Endothelial cell of hepatic sinusoid (primary cell): ENCODE results near the gene AWAT2.

ENCODE experiments used
- in situ Hi-C: cut with HindIII; loops from 2 replicates; pipeline ENCODE4 v1.10.0; 2017; ENCODE audit warnings: low sequenced_read_pairs

The AWAT2 gene

DNA sequence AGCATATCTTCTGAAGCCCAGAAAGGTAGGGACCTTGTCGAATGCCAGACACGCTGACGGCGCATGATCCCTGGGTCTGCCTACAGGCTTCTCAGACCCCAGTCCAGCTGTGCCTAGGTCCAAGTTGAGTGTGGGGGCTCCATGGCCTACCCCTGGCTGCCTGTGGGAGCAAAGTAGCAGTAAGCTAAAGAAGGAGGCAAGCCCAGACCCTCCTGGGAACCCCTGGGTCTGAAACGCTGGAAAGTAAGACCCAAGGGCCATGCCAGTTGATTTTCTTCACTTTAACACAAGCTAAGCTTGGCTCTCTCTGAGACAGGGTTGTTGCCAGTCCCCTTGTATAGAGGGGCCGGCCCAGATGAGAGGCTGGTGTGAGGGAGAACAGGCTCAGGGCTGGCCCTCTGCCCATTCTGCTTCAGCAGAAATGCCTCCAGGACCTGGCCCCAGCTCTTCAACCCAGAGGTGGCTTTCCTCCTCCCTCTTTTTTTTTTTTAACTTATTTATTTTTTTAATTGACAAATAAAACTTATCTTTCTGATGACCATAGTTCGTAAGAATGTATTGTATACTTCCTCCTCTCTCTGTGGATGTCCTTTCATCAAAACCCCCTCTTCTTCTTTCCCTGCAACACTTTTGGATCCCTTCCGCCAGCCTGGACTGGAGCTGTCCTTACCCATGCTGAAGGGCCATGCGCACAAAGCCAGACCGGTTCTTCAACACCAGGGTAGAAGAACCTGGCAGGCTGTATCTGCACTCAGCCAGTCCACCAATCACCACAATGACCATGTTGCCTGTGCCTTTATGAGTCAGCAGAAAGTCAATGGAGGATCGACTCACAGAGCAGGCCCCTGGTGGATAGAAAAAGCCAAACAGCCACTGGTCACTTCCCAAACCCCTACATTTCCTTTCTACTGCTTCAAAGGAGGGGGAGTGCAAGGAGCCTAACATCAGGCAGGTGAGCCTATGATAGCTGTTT, 7.1 kb downstream of the AWAT2 start:
- in situ Hi-C loops = loop anchor here (5.0 kb wide), 1 partner anchor 45 kb away; no protein-coding TSS in a partner anchor

DNA sequence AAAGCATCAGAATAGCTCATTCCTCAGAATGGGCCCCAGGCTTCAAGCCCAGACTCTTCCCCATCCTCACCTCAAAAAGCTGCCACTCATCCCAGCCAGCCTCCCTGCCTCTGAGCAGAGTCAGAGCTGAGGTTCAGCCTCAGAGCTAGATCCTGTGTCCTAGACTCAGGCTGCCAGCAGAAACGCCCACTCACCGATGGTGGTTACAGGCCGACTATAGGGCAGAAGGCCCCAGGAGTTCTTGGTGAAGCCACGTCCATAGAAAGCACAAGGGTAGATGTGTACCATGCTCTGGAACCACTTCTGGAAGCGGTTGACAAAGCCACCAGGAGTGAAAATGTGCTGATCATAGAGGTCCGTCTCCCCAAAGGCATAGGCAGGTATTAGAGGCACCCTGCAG, 7.7 kb downstream of the AWAT2 start:
- in situ Hi-C loops = loop anchor here (5.0 kb wide), 1 partner anchor 45 kb away; no protein-coding TSS in a partner anchor

DNA sequence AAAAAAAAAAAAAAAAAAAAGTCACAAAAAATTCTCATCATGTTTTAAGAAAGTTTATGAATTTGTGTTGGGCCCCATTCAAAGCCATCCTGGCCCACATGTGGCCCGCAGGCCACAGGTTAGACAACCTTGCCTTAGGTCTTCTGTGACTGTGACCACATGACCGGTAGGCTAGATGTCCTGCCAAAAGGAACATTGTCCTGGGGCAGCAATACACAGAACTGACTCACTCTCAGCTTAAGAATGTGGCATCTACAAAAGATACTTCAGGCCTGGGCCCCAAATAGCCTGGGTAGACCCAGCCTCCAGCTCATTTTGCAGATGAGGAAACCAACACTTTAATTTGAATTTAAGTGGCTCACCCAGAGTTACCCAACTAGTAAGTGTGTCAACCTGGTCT, 10.0 kb downstream of the AWAT2 start:
- in situ Hi-C loops = loop anchor here (5.0 kb wide), 1 partner anchor 48 kb away; no protein-coding TSS in a partner anchor

DNA sequence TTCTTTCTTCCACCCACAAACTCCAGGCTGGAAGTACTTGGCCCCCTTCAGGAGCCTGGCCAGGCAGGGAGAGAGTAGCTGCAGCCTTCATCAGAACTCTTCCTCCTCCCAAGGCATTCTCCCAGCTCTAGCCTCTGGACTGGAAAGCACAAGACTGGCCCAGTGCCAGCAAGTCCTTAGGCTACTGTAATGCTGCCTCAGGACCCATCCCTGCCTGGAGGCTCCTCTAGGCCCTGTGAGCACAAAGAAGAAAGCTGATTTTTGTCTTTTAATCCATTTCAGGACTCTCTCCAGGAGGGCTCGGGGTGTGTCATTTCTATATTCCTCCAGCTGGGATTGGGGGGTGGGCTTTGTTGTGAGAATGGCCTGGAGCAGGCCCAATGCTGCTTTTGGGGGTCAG, 10.8 kb downstream of the AWAT2 start:
- in situ Hi-C loops = no loop called here

DNA sequence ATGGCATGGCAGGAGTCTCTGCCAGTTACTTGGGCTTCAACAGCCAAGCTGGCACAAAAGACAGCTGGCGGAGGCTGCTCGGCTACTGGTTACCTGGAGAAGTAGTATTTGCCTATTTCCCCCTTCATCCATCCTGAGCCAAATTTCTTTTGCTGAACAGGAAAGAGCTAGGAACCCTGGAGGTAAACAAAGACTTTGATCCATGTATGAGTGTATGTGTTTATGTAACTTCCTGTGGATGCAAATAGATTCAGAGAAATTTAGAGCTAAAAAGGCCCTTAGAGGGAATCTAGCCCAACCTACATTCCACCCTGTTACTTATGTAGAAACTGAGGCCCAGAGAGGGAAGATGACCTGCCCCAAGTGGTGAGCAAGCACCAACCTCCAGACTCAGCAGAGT, 11.2 kb downstream of the AWAT2 start:
- in situ Hi-C loops = no loop called here

DNA sequence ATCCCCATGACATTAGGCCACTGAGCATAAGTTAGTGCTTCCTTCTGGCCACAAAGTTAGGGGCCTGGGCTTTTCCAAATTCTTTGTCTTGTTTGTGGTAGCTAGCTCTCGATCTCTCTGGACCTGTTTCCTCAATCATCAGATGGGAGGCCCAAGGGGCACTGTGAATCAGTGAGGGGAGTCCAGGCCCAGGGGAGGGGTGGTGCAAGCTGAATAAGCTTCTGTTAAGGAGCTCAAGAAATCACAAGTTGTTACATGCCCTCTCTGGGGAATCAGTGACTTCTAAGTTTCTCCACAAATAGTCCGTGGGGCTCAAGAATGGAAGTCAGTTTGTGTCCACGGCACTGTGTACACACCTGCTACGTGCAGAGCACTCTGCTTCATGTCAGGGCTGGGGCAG, 15.1 kb downstream of the AWAT2 start:
- in situ Hi-C loops = no loop called here

DNA sequence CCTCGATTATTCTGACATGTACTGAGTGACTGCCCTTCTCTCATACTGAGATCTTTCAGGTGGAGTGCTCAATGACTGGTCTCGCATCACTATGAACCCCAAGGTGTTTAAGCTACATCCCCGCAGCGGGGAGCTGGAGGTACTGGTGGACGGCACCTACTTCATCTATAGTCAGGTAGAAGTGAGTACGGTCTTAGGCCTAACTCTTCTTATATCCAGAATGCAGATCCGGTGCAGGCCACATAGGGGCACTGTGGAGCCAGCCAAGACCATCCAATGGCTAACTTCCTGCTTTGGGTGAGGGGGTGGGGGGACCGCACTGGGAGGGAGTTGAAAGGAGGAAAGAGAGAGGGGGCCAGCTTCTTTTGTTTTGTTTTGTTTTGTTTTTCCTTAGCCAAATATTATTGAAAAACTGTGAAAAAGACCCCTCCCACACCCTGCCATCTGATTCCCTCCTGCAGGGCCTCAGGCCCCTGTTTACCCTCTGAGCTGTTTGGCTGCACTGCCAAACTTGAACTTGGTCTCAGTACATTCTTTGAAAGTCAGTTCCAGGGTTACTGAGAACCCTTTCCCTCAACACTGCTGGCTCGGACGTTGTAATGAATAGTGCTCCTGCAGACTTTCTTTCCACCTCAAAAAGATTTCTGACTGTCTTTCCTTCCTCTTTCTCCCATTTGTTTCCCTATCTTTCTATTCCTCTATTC, 16.2 kb downstream of the AWAT2 start:
- in situ Hi-C loops = no loop called here

DNA sequence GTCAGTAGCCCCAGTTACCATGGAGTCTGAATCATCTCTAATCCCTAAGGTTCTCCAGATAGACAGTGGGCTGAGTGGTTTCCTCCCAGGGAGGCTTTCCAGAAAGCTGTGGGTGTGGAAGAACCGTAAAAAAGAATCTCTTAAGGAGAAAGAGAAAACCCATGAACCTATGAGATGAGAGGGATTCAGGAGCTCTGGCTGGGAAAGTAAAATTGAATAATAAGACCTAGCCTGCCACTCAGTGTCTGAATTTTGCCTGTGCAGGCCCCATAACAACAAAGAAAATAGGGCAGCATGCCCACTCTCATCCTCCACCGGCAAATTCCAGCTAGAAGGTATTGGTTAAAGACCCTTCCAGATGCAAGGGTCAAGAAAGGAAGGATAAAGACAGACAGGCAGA, 16.9 kb downstream of the AWAT2 start:
- in situ Hi-C loops = no loop called here

DNA sequence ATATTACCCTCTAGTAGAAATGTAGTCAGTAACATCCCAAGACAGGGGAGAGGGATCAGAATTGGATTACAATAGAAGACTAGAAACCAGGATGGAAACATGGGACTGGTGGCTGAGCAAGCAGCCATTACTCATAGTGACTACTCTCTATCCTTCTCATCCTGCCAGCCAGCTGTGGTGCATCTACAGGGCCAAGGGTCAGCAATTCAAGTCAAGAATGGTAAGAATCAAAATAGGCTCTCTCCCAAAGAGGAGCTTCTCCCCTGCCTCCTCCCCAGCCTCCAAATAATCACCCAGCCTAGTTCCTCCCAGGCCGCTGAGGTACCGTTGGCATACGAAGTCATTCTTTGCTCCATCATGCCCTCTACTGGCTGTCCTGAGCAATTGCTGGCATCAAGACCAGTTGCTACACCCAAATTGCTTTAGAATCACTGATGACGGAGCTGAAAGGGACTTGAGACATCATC, 19.4 kb downstream of the AWAT2 start:
- in situ Hi-C loops = no loop called here

DNA sequence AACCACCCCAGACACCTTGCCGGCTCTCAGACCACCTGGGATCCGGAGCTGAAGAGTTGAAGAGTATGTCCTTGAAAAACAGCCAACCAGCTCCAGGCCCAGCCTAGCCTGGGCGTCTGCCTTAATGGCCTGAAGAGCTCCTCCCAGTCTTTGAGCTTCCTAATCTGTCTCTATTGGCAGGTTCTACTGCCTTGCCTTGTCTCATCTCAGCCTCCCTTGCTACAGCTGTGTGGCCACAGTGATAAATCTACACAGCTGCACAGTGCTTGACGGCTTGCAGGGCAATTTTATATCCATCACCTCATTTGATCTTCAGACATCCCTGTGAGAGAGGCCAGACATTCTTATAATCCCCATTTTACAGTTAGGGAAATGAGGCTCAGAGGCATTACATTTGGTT, 19.9 kb downstream of the AWAT2 start:
- in situ Hi-C loops = no loop called here

DNA sequence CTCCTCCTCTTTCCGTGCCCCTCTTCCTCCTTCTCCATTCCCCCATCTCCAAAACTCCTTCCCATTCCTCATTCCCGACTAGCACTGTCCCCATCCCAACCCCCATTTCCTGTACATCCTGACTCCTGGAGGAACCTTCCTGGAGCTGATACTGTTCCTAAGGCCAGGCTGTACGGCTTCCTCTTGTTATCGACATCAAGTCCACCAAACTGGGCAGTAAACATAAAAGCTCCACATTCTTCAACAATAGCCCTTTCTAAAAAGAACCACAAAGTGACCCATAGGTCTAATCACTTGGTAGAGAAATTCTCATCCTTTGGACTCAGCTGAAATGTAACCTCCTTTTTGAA, 22.9 kb downstream of the AWAT2 start:
- in situ Hi-C loops = no loop called here

DNA sequence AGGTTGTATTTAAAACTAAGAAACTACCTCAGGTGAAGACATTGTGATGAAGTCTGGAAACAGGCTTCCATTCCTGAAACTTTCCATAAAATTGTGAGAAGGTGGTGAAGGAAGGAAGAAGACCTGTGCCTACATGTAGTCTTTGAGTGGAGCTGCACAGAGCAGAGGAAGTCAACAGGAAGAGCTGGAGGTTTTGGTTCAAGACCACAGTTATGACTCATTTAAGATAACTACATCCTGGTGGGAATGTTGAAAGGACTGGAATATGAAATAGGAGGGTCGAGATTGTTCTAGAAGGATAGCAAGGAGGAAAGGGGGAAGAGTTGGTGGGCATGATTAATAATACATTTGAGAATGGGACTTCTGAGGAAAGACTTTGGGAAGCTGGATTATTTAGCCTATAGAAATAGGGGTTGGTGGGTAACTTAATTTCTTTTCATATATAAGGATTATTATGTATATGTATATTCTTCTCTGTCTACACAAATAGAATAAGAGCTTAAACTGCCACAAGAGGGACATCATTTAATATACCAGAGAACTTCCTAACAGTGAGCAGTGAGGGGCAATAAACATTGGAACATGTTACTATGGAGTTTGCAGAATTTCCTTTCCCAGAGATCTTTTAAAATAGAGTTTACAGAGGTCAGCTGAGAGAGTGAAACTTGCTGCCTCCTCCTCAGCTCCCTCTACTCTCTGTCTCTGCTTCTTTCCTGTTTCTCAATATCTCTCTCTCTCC, 23.5 kb downstream of the AWAT2 start:
- in situ Hi-C loops = no loop called here

DNA sequence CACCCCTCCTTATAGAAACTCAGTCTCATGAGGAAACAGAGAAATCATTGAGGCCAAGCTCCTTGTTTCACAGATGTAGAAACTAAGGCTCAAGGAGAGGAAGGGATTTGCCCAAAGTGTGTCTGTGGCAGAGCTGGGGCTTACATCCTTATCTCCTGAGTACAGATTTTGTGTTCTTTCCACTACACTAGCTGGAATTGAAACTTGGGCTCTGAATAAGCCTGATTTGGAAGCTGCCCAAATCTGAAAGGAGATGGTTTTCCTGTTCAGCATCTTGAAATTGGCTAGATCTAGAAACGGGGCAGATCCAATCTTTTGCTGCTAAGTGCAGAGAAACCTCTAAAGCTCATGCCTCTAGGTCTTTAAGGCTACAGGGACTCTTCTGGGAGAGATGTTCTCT, 24.3 kb downstream of the AWAT2 start:
- in situ Hi-C loops = no loop called here

DNA sequence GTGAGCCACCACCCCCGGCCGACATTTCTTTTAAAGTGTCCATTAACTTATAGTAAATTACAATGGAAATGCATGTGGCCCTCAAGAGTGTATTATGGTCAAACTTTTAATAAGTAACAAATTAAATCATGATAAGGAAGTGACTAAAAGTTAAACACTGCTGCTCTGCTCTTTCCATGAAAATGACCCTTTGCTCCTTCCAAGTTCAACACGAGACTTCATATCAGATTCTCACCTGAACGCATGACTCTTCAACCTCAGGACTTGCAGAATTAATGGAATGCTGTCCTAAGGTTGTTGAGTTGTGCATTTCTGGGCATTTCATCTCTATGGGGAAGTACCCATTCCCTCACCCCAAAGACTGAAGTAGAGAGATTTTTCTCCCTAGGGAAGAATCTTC, 27.1 kb downstream of the AWAT2 start:
- in situ Hi-C loops = no loop called here

DNA sequence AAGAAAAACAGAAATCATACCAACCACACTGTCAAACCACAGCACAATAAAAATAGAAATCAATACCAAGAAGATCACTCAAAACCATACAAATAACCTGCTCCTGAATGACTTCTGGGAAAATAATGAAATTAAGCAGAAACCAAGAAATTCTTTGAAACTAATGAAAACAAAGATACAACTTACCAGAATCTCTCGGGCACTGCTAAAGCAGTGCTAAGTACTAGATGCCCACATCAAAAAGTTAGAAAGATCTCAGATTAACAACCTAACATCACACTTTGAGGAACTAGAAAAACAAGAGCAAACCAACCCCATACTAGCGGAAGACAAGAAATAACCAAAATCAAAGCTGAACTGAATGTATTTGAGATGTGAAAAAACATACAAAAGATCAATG, 33.2 kb downstream of the AWAT2 start:
- in situ Hi-C loops = no loop called here

DNA sequence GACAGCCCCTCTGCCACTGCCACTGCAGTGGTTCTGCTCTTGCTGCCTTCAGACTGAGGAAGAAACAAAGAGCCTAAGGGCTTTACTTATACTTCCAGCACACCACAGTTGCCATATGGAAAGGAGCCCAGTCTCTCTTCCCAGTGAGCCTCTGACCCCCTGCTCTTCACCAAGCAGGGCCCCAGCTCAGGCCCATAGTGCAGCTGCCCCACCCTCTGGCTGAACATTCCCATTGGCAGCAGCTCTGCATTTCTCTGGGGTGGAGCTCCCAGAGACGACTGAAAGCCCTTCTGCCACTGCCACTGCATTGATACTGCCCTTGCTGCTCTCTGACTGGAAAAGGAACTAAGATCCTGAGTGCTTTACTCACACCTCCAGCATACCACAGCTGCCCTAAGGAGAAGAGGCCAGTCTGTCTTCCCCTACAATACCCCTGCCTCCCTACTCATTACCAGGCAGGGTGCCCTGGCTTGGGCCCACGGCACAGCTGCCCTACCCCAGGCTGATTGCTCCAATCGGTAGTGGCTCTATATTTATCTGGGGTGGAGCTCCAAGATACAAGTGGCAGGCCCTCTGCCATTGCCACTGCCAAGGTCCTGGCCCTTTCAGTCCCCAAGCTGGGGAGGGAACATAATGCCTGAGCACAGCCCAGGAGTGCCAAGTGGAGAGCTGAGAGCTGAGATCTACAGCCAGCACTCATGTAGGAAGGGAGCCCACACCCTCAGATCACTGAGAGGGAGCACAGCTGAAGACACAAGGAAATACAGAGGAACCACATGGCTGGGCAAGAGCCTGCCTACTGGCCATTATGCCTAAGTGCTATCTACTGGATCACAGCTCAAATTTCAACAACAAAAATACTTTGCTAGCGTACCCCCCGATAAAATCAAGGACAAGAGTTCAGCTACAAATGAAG, 36.0 kb downstream of the AWAT2 start:
- in situ Hi-C loops = no loop called here

DNA sequence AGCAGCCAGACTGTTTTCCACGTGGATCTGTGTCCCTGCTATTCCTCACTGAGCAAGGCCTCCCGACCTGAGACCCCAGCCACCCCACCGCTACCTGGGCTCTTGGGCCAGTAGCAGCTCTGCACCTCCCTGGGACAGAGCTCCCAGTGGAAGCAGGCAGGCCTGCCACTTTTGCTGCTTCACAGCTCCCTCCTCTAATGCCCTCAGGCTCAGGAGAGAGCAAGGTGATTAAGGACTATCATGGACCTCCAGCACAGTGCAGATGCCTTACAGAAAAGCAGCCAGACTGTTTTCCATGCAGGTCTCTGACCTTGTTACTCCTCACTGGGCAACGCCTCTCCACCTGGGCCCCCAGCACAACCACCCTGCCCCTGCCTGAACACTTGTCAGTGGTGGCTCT, 37.0 kb downstream of the AWAT2 start:
- in situ Hi-C loops = no loop called here

DNA sequence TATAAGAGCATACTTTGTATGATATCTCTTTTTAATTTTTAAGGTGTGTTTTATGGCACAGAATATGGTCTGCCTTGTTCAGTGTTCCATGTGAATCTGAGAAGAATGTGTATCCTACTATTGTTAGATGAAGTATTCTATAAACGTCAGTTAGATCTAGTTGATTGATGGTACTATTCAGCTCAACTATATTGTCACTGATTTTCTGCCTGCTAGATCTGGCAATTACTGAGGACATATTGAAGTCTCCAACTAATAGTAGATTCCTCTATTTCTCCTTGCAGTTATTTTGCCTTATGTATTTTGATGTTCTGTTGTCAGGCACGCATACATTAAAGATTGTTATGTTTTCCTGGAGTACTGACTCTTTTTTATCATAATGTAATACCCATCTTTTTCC, 39.8 kb downstream of the AWAT2 start:
- in situ Hi-C loops = no loop called here

DNA sequence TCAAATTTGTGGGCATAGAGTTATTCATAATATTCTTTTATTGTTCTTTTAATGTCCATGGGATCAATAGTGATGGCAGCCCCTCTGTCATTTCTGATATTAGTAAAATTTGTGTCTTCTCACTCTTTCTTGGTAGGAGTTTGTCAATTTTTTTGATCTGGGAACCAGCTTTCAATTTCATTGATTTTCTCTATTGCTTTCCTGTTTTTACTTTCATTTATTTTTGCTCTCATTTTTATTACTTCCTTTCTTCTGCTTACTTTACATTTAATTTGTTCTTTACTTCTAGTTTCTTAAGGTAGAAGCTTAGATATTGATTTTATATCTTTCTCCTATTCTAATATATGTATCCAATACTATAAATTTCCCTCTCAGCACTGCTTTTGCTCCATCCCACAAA, 40.7 kb downstream of the AWAT2 start:
- in situ Hi-C loops = no loop called here

DNA sequence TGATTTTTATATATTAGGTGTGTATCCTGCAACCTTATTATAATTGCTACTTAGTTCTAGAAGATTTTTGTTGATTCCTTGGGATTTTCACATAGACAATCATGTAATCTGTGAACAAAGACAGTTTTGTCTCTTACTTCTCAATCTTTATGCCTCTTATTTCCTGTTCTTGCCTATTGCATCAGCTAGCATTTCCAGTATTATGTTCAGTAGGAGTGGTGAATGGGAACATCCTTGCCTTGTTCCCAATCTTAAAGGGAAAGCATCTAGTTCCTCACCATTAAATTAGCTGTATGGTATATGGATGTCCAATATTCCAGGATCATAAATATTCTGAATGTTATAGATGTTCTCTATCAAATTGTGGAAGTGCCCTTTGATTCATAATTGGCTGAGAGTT, 41.8 kb downstream of the AWAT2 start:
- in situ Hi-C loops = no loop called here
